ENCODE results near the gene SLC25A1.

DNA sequence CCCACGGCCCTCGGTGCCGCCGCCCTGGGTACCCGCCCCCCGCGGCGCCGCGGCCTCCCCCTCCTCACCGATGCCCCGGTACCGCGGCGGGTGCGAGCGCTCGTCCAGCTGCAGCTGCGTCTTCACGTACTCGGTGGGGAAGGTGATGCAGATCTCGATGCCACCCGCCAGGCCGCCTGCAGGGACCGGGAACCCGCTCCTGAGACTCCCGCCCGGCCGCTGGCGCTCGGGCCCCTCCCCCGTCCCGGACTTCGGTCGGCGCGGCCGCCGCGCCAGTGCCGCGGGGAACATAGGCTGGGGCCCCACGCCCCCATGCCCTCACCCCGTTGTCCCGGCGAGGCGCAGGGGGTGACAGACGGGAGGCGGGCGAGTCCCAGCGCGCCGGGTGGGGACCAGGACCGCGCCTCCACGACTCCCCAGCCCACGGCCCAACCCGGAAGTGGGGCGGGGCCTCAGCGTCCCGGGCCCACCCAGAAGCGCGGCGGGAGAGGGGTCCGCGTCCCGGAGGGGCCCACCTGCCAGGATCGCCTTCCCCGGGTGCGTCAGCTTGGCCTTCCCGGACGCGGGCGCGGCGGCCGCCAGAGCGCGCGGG lies 375 bp downstream of the SLC25A1 start:
- TF ChIP-seq ZNF138 (CRISPR knock-in tag; conservative IDR thresholded peaks at IDR 0.05) (no peak), ZNF263 (CRISPR knock-in tag; IDR thresholded peaks at IDR 0.05; ENCODE audit: low read depth) (no peak), SMAD3 (CRISPR knock-in tag; IDR thresholded peaks at IDR 0.05; ENCODE audit: borderline replicate concordance) (no peak), FOXP1 (CRISPR knock-in tag; IDR thresholded peaks at IDR 0.05; ENCODE audit: borderline replicate concordance) (no peak; the same call in 1 of the 2 replicates), FOXJ3 (CRISPR knock-in tag; IDR thresholded peaks at IDR 0.05; ENCODE audit: borderline replicate concordance) (no peak), JUN (CRISPR knock-in tag; IDR thresholded peaks at IDR 0.05) (no peak)
- TF ChIP-seq, protein P1, sequence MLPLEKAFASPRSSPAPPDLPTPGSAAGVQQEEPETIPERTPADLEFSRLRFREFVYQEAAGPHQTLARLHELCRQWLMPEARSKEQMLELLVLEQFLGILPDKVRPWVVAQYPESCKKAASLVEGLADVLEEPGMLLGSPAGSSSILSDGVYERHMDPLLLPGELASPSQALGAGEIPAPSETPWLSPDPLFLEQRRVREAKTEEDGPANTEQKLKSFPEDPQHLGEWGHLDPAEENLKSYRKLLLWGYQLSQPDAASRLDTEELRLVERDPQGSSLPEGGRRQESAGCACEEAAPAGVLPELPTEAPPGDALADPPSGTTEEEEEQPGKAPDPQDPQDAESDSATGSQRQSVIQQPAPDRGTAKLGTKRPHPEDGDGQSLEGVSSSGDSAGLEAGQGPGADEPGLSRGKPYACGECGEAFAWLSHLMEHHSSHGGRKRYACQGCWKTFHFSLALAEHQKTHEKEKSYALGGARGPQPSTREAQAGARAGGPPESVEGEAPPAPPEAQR (CRISPR knock-in tag; IDR thresholded peaks at IDR 0.05) = no peak
- TF ChIP-seq, protein P2, sequence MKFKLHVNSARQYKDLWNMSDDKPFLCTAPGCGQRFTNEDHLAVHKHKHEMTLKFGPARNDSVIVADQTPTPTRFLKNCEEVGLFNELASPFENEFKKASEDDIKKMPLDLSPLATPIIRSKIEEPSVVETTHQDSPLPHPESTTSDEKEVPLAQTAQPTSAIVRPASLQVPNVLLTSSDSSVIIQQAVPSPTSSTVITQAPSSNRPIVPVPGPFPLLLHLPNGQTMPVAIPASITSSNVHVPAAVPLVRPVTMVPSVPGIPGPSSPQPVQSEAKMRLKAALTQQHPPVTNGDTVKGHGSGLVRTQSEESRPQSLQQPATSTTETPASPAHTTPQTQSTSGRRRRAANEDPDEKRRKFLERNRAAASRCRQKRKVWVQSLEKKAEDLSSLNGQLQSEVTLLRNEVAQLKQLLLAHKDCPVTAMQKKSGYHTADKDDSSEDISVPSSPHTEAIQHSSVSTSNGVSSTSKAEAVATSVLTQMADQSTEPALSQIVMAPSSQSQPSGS (CRISPR knock-in tag; IDR thresholded peaks at IDR 0.05; ENCODE audit: borderline replicate concordance, low read depth) = no peak
- TF ChIP-seq, protein P3, sequence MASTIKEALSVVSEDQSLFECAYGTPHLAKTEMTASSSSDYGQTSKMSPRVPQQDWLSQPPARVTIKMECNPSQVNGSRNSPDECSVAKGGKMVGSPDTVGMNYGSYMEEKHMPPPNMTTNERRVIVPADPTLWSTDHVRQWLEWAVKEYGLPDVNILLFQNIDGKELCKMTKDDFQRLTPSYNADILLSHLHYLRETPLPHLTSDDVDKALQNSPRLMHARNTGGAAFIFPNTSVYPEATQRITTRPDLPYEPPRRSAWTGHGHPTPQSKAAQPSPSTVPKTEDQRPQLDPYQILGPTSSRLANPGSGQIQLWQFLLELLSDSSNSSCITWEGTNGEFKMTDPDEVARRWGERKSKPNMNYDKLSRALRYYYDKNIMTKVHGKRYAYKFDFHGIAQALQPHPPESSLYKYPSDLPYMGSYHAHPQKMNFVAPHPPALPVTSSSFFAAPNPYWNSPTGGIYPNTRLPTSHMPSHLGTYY (CRISPR knock-in tag; IDR thresholded peaks at IDR 0.05) = no peak
- TF ChIP-seq, protein P4, sequence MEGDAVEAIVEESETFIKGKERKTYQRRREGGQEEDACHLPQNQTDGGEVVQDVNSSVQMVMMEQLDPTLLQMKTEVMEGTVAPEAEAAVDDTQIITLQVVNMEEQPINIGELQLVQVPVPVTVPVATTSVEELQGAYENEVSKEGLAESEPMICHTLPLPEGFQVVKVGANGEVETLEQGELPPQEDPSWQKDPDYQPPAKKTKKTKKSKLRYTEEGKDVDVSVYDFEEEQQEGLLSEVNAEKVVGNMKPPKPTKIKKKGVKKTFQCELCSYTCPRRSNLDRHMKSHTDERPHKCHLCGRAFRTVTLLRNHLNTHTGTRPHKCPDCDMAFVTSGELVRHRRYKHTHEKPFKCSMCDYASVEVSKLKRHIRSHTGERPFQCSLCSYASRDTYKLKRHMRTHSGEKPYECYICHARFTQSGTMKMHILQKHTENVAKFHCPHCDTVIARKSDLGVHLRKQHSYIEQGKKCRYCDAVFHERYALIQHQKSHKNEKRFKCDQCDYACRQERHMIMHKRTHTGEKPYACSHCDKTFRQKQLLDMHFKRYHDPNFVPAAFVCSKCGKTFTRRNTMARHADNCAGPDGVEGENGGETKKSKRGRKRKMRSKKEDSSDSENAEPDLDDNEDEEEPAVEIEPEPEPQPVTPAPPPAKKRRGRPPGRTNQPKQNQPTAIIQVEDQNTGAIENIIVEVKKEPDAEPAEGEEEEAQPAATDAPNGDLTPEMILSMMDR (IDR thresholded peaks at IDR 0.05) = no peak
